Measurements from ENCODE around the gene SLC15A4.
A peak's percentile ranks its signal among the peaks of the same experiment; 100 is the strongest.

The SLC15A4 gene

DNA sequence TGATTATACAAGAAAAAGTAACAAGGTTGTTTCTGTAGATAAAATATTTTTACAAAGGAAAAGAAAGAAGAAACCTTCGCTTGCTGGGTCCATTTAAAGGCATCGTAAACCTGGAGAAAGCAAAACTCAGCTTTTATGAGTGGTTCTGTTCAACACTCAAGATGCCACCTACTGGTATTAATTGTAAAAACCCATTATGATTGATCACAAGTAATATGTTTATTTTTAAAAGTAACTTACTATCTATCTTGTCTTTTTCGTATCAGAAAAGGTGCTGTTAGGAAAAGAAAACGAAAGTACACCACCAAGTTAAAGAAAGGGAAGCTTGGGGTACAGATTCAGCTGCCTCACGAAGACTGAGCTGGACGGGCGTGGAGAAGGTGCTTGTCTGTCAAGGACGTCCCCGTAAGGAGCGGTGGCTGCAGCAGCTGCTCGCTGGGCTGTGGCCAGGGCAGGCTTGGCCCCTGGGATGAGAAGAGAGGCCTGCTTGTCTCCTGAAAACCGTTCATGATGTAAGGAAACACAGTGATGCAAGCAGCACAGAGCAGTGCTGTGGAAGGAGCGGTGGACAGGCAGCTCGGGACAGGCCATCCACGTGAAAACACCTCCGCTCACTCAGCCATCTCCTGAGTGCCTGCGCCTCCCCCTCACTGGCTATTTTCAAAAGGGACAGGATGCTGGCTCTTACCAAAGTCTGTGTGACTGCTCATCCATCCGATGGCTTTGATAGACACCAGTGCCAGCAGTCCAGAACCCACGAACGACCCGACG, 25.0 kb downstream of the SLC15A4 start:
- no peak overlapping the region for H3K4me2 ChIP-seq (ENCODE audit: low read depth, low read length, poor library complexity, severe bottlenecking)
- TF ChIP-seq, protein P1, sequence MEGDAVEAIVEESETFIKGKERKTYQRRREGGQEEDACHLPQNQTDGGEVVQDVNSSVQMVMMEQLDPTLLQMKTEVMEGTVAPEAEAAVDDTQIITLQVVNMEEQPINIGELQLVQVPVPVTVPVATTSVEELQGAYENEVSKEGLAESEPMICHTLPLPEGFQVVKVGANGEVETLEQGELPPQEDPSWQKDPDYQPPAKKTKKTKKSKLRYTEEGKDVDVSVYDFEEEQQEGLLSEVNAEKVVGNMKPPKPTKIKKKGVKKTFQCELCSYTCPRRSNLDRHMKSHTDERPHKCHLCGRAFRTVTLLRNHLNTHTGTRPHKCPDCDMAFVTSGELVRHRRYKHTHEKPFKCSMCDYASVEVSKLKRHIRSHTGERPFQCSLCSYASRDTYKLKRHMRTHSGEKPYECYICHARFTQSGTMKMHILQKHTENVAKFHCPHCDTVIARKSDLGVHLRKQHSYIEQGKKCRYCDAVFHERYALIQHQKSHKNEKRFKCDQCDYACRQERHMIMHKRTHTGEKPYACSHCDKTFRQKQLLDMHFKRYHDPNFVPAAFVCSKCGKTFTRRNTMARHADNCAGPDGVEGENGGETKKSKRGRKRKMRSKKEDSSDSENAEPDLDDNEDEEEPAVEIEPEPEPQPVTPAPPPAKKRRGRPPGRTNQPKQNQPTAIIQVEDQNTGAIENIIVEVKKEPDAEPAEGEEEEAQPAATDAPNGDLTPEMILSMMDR (conservative IDR thresholded peaks at IDR 0.05; ENCODE audit: low read length) = peak; percentile 44
- TF ChIP-seq EZH2phosphoT487 (IDR thresholded peaks at IDR 0.05; ENCODE audit: borderline replicate concordance) = no peak
- H3K4me1 ChIP-seq (ENCODE audit: insufficient read depth, low read length, poor library complexity, severe bottlenecking) = peaks cover 46% of the 10 kb centered on the region
- H4K20me1 ChIP-seq (ENCODE audit: insufficient read depth, low read length, poor library complexity, severe bottlenecking) = peaks cover 14% of the 10 kb centered on the region
- no peak overlapping the region for H2AFZ ChIP-seq (ENCODE audit: low read length)
- peaks cover 82% of the 10 kb centered on the region for H3K36me3 ChIP-seq (ENCODE audit: insufficient read depth, low read length)
- H3K79me2 ChIP-seq (ENCODE audit: insufficient read depth, low read length) = peaks cover 32% of the 10 kb centered on the region
- H3K9me3 ChIP-seq (ENCODE audit: insufficient read depth, low read depth, low read length) = no peaks in the 10 kb centered on the region
- H3K9me2 ChIP-seq (replicated peaks; ENCODE audit: low read depth, low read length) = no peaks in the 10 kb centered on the region
- no peaks in the 10 kb centered on the region for H3K27me3 ChIP-seq (ENCODE audit: insufficient read depth, low read length, poor library complexity, severe bottlenecking)
- peaks cover 4% of the 10 kb centered on the region for H3F3A ChIP-seq (ENCODE audit: low read depth)
- no peak overlapping the region for H3K4me3 ChIP-seq (ENCODE audit: low read length, poor library complexity, severe bottlenecking)
- no peak overlapping the region for H3K9ac ChIP-seq (ENCODE audit: low read depth, low read length, poor library complexity, severe bottlenecking)

DNA sequence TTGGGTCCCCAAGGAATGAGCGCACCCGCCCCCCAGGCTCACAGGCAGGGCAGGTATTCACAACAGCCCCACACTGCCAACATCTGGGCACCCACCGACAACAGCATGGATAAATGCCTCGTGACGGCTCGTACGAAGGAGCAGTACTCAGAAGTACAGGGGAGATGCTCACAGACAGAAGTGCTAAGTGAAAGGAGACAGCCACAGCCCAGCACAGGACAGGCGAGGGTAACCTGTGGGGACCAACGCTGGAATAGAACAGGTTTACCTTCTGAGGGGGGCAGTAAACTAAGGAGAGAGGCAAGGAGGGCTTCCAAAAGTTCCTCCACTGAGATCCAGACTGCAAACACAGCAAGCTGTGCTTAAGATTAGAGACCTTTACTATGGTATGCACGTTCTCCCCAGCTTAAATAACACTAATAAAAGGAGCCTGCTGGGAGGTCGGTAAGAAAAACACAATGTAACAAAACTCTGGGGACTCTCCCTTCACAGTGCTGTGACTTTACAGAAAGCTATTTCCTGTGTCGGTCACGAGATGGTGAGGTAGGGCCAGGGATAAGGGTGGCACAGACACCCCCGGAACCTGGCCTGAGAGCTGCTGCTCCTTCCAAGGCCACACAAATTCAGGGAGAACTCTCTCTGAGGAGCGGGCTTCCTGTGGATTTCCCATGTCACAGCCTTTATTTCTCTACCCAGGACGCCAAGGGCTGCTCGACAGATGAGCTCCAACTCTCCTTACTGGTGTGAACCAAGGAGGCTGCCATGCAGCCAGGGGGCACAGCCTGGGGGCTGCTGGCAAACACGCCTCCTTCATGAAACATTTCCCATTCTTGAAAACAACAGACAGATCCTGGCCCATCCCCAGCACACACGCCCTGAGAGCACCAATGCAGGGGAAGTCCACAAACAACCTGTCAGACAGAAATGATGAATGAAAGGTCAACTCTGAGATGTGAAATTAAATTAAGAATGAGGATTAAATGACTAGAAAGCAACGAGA, 26.3 kb downstream of the SLC15A4 start:
- H3K4me2 ChIP-seq (ENCODE audit: low read depth, low read length, poor library complexity, severe bottlenecking) = peak overlapping the region; percentile 30
- no peaks in the 10 kb centered on the region for H3K9me3 ChIP-seq (ENCODE audit: insufficient read depth, low read depth, low read length)
- peaks cover 79% of the 10 kb centered on the region for H3K36me3 ChIP-seq (ENCODE audit: insufficient read depth, low read length)
- peaks cover under 1% of the 10 kb centered on the region for H4K20me1 ChIP-seq (ENCODE audit: insufficient read depth, low read length, poor library complexity, severe bottlenecking)
- peaks cover 19% of the 10 kb centered on the region for H3K79me2 ChIP-seq (ENCODE audit: insufficient read depth, low read length)
- H2AFZ ChIP-seq (ENCODE audit: low read length) = no peak overlapping the region
- no peak overlapping the region for H3K4me3 ChIP-seq (ENCODE audit: low read length, poor library complexity, severe bottlenecking)
- H3K9me2 ChIP-seq (replicated peaks; ENCODE audit: low read depth, low read length) = no peaks in the 10 kb centered on the region
- peaks cover 4% of the 10 kb centered on the region for H3F3A ChIP-seq (ENCODE audit: low read depth)
- H3K4me1 ChIP-seq (ENCODE audit: insufficient read depth, low read length, poor library complexity, severe bottlenecking) = peaks cover 59% of the 10 kb centered on the region
- no peak overlapping the region for H3K9ac ChIP-seq (ENCODE audit: low read depth, low read length, poor library complexity, severe bottlenecking)
- TF ChIP-seq, protein P1 (conservative IDR thresholded peaks at IDR 0.05; ENCODE audit: low read length) = no peak
- TF ChIP-seq EZH2phosphoT487 (IDR thresholded peaks at IDR 0.05; ENCODE audit: borderline replicate concordance) = no peak
- no peaks in the 10 kb centered on the region for H3K27me3 ChIP-seq (ENCODE audit: insufficient read depth, low read length, poor library complexity, severe bottlenecking)

DNA sequence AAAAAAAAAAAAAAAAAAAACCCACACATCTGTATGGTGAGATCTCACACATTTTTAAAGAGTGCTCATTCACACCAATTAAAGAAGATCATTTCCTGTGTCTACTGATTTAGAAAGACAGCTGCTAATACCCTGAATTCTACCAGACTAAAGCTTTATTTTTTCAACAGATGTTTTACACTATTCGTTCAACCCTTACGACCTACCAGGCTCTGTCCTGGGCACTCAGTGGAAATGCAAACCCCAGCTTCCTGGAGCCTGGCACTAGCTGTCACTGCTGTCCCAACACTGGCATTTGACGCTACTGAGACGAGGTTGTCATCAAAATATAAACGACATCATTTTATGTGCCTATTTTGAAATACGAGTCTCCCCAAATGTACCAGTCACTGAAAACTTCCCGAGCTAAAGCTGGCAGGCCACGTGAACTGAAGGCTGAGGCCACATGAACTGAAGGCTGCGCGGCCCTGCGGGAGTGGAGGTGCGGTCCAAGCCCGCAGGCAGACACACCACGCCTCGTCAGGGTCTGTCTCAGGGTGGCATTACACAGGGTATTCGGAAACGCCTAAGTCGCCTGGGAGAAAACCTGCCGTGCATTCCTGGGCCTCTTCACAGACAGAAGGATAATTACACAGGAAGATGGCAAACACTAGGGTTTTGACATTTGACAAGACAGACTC, 27.2 kb downstream of the SLC15A4 start:
- Histone ChIP-seq H3K4me1 (ENCODE audit: insufficient read depth, low read length, poor library complexity, severe bottlenecking) (peaks cover 67% of the 10 kb centered on the region), H3K4me3 (ENCODE audit: low read length, poor library complexity, severe bottlenecking) (no peak overlapping the region), H3F3A (ENCODE audit: low read depth) (peaks cover 4% of the 10 kb centered on the region), H2AFZ (ENCODE audit: low read length) (no peak overlapping the region), H3K4me2 (ENCODE audit: low read depth, low read length, poor library complexity, severe bottlenecking) (peak overlapping the region; percentile 30), H3K9ac (ENCODE audit: low read depth, low read length, poor library complexity, severe bottlenecking) (no peak overlapping the region), H3K79me2 (ENCODE audit: insufficient read depth, low read length) (peaks cover 10% of the 10 kb centered on the region), H3K36me3 (ENCODE audit: insufficient read depth, low read length) (peaks cover 80% of the 10 kb centered on the region), H3K9me3 (ENCODE audit: insufficient read depth, low read depth, low read length) (no peaks in the 10 kb centered on the region), H3K9me2 (replicated peaks; ENCODE audit: low read depth, low read length) (no peaks in the 10 kb centered on the region), H4K20me1 (ENCODE audit: insufficient read depth, low read length, poor library complexity, severe bottlenecking) (no peaks in the 10 kb centered on the region), H3K27me3 (ENCODE audit: insufficient read depth, low read length, poor library complexity, severe bottlenecking) (no peaks in the 10 kb centered on the region)
- no peak for TF ChIP-seq EZH2phosphoT487 (IDR thresholded peaks at IDR 0.05; ENCODE audit: borderline replicate concordance)
- TF ChIP-seq, protein P1 (conservative IDR thresholded peaks at IDR 0.05; ENCODE audit: low read length) = no peak
